K562 (cell line): Measurements from ENCODE around the gene NCAPD2. TPM values are rescaled to one million over a fixed set of nuclear protein-coding genes. Genes with fewer than 3 reads are reported as not detected.

Source experiments
- ARHGAP35 ChIP-seq: fragments of 450-650 bp; IDR thresholded peaks from 2 replicates; pipeline ENCODE4 v1.6.1; 2018; ENCODE audit not compliant: partially characterized antibody
- CCNT2 ChIP-seq: IDR thresholded peaks from 2 replicates; pipeline ENCODE4 v1.6.1; 2011; ENCODE audit warnings: borderline replicate concordance, low read depth, mild to moderate bottlenecking, moderate library complexity, mixed read lengths, low read length; ENCODE audit not compliant: insufficient read length; ENCODE audit errors: extremely low read depth
- CTBP1 ChIP-seq: fragments of 450-650 bp; IDR thresholded peaks from 2 replicates; pipeline ENCODE4 v1.6.1; 2016; ENCODE audit warnings: borderline replicate concordance
- DIDO1 ChIP-seq: fragments of 450-650 bp; IDR thresholded peaks from 2 replicates; pipeline ENCODE4 v1.6.1; 2016; ENCODE audit warnings: low read depth, missing biosample characterization, missing genetic modification characterization
- EP300 ChIP-seq: IDR thresholded peaks from 2 replicates; pipeline ENCODE4 v1.6.1; 2012; ENCODE audit warnings: low read length, improper control_type of control experiment
- ERF ChIP-seq: fragments of 450-650 bp; formaldehyde crosslinking; IDR thresholded peaks from 2 replicates; pipeline ENCODE4 v1.4.0; 2020; ENCODE audit warnings: mild to moderate bottlenecking, mixed read lengths
- FOXM1 ChIP-seq, 2 experiments: fragments of 450-650 bp in 1 of 2; sonication (generic) in 1 of 2; formaldehyde crosslinking in 1 of 2; IDR thresholded peaks; 2 replicates each; pipeline versions ENCODE4 v1.6.1 to v1.9.0; 2017 to 2022; ENCODE audit warnings: low read depth in 2 of 2, mild to moderate bottlenecking in 2 of 2, missing genetic modification reagents in 1 of 2, moderate library complexity in 1 of 2
- HDAC2 ChIP-seq: fragments of 450-650 bp; IDR thresholded peaks from 2 replicates; pipeline ENCODE4 v1.6.1; 2016; ENCODE audit warnings: mild to moderate bottlenecking
- HDAC3 ChIP-seq: fragments of 450-650 bp; IDR thresholded peaks from 2 replicates; pipeline ENCODE4 v1.6.1; 2018; ENCODE audit warnings: borderline replicate concordance, mild to moderate bottlenecking, moderate library complexity; ENCODE audit not compliant: partially characterized antibody
- HMGN3 ChIP-seq: IDR thresholded peaks from 2 replicates; pipeline ENCODE4 v1.6.1; 2011; ENCODE audit warnings: borderline replicate concordance, low read depth, mild to moderate bottlenecking, mixed read lengths, low read length; ENCODE audit not compliant: insufficient read length; ENCODE audit errors: extremely low read depth
- KAT8 ChIP-seq: fragments of 450-650 bp; IDR thresholded peaks from 2 replicates; pipeline ENCODE4 v1.6.1; 2016; ENCODE audit warnings: low read depth, mild to moderate bottlenecking
- MYBL2 ChIP-seq, 2 experiments: fragments of 450-650 bp in 1 of 2; sonication (generic) in 1 of 2; formaldehyde crosslinking in 1 of 2; IDR thresholded peaks; 2 replicates each; pipeline versions ENCODE4 v1.6.1 to v1.8.1; 2017 to 2022; ENCODE audit warnings: borderline replicate concordance in 1 of 2, inconsistent platforms in 1 of 2, low read depth in 1 of 2, mild to moderate bottlenecking in 1 of 2, missing genetic modification reagents in 1 of 2, moderate library complexity in 1 of 2
- PHB2 ChIP-seq: fragments of 450-650 bp; IDR thresholded peaks from 2 replicates; pipeline ENCODE4 v1.6.1; 2017; ENCODE audit warnings: low read depth
- PTBP1 ChIP-seq: fragments of 200-400 bp; formaldehyde crosslinking; IDR thresholded peaks from 2 replicates; pipeline ENCODE4 v1.6.1; 2017; ENCODE audit warnings: low read depth, low read length
- RFX1 ChIP-seq: fragments of 450-650 bp; IDR thresholded peaks from 2 replicates; pipeline ENCODE4 v1.6.1; 2016; ENCODE audit warnings: mild to moderate bottlenecking, moderate library complexity
- SAFB2 ChIP-seq: fragments of 200-400 bp; formaldehyde crosslinking; IDR thresholded peaks from 2 replicates; pipeline ENCODE4 v1.6.1; 2018; ENCODE audit warnings: borderline replicate concordance, low read length, low read depth, moderate library complexity; ENCODE audit not compliant: severe bottlenecking
- STAT5A ChIP-seq: IDR thresholded peaks from 2 replicates; pipeline ENCODE4 v1.6.1; 2012; ENCODE audit warnings: low read length, inconsistent platforms, borderline replicate concordance
- TAF15 ChIP-seq: fragments of 200-400 bp; formaldehyde crosslinking; IDR thresholded peaks from 2 replicates; pipeline ENCODE4 v1.6.1; 2017; ENCODE audit warnings: mild to moderate bottlenecking, low read depth, low read length, moderate library complexity
- TBL1XR1 ChIP-seq, 2 experiments: IDR thresholded peaks; 2 replicates each; pipeline ENCODE4 v1.6.1; 2012; ENCODE audit warnings: improper control_type of control experiment in 2 of 2, low read length in 2 of 2, mild to moderate bottlenecking in 1 of 2
- ZNF408 ChIP-seq: fragments of 250-450 bp; sonication (Bioruptor Pico); IDR thresholded peaks from 2 replicates; pipeline ENCODE4 v1.4.0; 2020; ENCODE audit warnings: low read depth, mild to moderate bottlenecking, moderate library complexity
- polyA plus RNA-seq, 8 experiments: library from polyadenylated mRNA; depleted of rRNA in 4 of 8; stranded (reverse) in 5 of 8; unstranded in 3 of 8; fragments of >200 nt; fragmentation: Nextera tagmentation in 2 of 8; fragmentation: Illumina TruSeq in 1 of 8; extraction: Ambion mirVana in 2 of 8; extraction: Trizol in 1 of 8; gene quantifications; 2 replicates each; pipeline versions ENCODE4 v1.2.1 to v1.2.3, GENCODE V29; 2011 to 2014; ENCODE audit warnings: inconsistent platforms in 1 of 8, missing spikeins in 1 of 8
- total RNA-seq, 7 experiments: library from RNA; depleted of rRNA in 6 of 7; stranded (reverse); fragments of >200 nt in 6 of 7; fragmentation: Illumina TruSeq in 2 of 7; extraction: Trizol in 2 of 7; gene quantifications; 2 replicates each; pipeline versions ENCODE4 v1.2.1 to v1.2.3, GENCODE V29; 2011 to 2021; ENCODE audit warnings: low replicate concordance in 1 of 7
- TF ChIP-seq, protein P1 (sequence below): fragments of 450-650 bp; conservative IDR thresholded peaks from 2 replicates; pipeline ENCODE4 v1.6.1; 2016; ENCODE audit warnings: missing genetic modification characterization, low read depth, mild to moderate bottlenecking, missing compliant biosample characterization, moderate library complexity
- TF ChIP-seq, protein P2 (sequence below), 2 experiments: IDR thresholded peaks; 2 replicates each; pipeline ENCODE4 v1.6.1; 2011; ENCODE audit warnings: borderline replicate concordance in 1 of 2, control low read depth in 1 of 2, low read depth in 1 of 2, low read length in 1 of 2, mild to moderate bottlenecking in 1 of 2, mixed read lengths in 1 of 2, moderate library complexity in 1 of 2; ENCODE audit not compliant: insufficient read depth in 1 of 2, insufficient read length in 1 of 2, poor library complexity in 1 of 2, severe bottlenecking in 1 of 2; ENCODE audit errors: extremely low read depth in 1 of 2
- TF ChIP-seq, protein P3 (sequence below): fragments of 450-650 bp; formaldehyde crosslinking; IDR thresholded peaks from 2 replicates; pipeline ENCODE4 v1.4.0; 2022; ENCODE audit warnings: missing genetic modification characterization

The NCAPD2 gene
- total and polyA plus RNA-seq, 9 of the 15 experiments (the other 6 are each of a cell fraction or from before 2014, with no cell fraction given): 16.9 to 93.7 (median 68.3) TPM

DNA sequence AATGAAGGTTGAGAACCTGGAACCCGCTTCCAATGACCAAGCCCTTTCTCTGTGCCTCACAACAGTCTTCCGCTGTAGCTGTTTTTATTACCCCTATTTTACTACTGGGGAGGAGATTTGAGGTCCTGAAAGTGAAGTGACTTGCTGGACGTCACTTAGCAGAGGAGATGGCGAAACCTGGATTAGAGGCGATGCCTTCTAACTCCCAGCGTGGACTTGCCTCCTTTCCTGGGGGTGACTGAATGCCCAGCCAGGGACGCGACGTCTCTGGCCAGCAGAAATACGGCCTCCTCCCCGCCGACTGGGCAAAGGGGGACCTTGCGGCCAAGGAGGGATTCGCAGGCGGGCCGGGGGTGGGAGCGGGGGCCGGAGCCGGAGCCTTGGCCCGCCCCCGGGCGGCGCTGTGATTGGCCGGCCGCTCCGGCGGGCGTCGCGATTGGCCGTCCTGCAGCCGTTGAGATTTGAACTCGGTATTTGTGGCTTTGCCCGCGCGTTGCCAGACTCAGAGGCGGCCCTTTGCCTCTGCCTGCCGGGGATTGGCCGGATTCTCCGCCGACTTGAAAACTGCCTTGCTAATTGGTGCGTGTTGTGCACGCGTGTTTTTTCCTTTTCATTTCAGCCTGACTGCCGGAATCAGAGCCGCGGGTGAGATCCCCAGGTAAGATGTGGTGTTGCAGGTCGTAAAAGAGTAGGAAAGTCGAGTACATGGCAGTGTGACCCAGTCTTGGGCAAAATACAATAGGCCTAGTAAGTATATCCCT is at the start of gene NCAPD2 (continued):
- TF ChIP-seq TAF15 (no peak), HDAC2 (peak; percentile 24; the same call in 1 of the 2 replicates), ERF (no peak), EP300 (no peak), ZNF408 (CRISPR knock-in tag) (no peak), FOXM1 (IDR thresholded peaks at IDR 0.05; ENCODE audit: low read depth) (peak; percentile 98), FOXM1 (CRISPR knock-in tag; IDR thresholded peaks at IDR 0.05; ENCODE audit: low read depth) (peak; percentile 72; the same call in 1 of the 2 replicates), SAFB2 (no peak), RFX1 (no peak), PHB2 (no peak), CTBP1 (no peak), PTBP1 (no peak), TBL1XR1 (IDR thresholded peaks at IDR 0.05; ENCODE audit: low read length in 2 of 2) (no peak), MYBL2 (IDR thresholded peaks at IDR 0.05; ENCODE audit: low read depth) (peak; percentile 97), MYBL2 (CRISPR knock-in tag; IDR thresholded peaks at IDR 0.05; ENCODE audit: borderline replicate concordance) (peak; percentile 94; the same call in 1 of the 2 replicates), HMGN3 (peak; percentile 49), CCNT2 (peak; percentile 73), DIDO1 (peak; percentile 8; the same call in 1 of the 2 replicates), HDAC3 (peak; percentile 14), ARHGAP35 (no peak), STAT5A (no peak; the same call in 1 of the 2 replicates), KAT8 (no peak)
- TF ChIP-seq, protein P1, sequence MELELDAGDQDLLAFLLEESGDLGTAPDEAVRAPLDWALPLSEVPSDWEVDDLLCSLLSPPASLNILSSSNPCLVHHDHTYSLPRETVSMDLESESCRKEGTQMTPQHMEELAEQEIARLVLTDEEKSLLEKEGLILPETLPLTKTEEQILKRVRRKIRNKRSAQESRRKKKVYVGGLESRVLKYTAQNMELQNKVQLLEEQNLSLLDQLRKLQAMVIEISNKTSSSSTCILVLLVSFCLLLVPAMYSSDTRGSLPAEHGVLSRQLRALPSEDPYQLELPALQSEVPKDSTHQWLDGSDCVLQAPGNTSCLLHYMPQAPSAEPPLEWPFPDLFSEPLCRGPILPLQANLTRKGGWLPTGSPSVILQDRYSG: no peak
- TF ChIP-seq, protein P2, sequence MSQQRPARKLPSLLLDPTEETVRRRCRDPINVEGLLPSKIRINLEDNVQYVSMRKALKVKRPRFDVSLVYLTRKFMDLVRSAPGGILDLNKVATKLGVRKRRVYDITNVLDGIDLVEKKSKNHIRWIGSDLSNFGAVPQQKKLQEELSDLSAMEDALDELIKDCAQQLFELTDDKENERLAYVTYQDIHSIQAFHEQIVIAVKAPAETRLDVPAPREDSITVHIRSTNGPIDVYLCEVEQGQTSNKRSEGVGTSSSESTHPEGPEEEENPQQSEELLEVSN (IDR thresholded peaks at IDR 0.05; ENCODE audit: borderline replicate concordance in 1 of 2, extremely low read depth in 1 of 2, insufficient read depth in 1 of 2, insufficient read length in 1 of 2, low read depth in 1 of 2, low read length in 1 of 2, poor library complexity in 1 of 2, severe bottlenecking in 1 of 2): peak; percentile 16 to 73
- TF ChIP-seq, protein P3, sequence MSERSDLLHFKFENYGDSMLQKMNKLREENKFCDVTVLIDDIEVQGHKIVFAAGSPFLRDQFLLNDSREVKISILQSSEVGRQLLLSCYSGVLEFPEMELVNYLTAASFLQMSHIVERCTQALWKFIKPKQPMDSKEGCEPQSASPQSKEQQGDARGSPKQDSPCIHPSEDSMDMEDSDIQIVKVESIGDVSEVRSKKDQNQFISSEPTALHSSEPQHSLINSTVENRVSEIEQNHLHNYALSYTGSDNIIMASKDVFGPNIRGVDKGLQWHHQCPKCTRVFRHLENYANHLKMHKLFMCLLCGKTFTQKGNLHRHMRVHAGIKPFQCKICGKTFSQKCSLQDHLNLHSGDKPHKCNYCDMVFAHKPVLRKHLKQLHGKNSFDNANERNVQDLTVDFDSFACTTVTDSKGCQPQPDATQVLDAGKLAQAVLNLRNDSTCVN (CRISPR knock-in tag): no peak
